Measurements from ENCODE around the gene EGR4. TPM values are rescaled to one million over a fixed set of nuclear protein-coding genes. Genes with fewer than 3 reads are reported as not detected.

Gene EGR4
- total and polyA plus RNA-seq, 8 donors, result 0.05 to 0.31 TPM; not detected in 6

GRCh38 chr2:73253400-73253799, 39.9 kb downstream of the EGR4 start:
- TF ChIP-seq CTCF (IDR thresholded peaks at IDR 0.05) (no peak), POLR2AphosphoS5 (IDR thresholded peaks at IDR 0.05) (no peak), EP300 (IDR thresholded peaks at IDR 0.05) (no peak), POLR2A (IDR thresholded peaks at IDR 0.05) (no peak)
- Histone ChIP-seq H3K27ac (no peak overlapping the region), H3K4me3 (no peak overlapping the region), H3K36me3 (peaks cover 48 to 71% (median 67%) of the 10 kb centered on the region in 4 donors), H3K9me3 (no peaks in the 10 kb centered on the region), H3K4me1 (no peaks in the 10 kb centered on the region), H3K27me3 (no peaks in the 10 kb centered on the region)
- intact Hi-C loops (cut with DNase I; ENCODE audit: low total_unique reads), result no loop called here
- DNase-seq, result no peak
- WGBS, 5 donors, result 53 to 69% (median 59%) methylated on average over 2 of the region's 2 CpGs

- Histone ChIP-seq H3K4me1 (no peaks in the 10 kb centered on the region), H3K4me3 (no peak overlapping the region), H3K27me3 (no peaks in the 10 kb centered on the region), H3K9me3 (no peaks in the 10 kb centered on the region), H3K36me3 (peaks cover 57 to 81% (median 77%) of the 10 kb centered on the region in 4 donors), H3K27ac (no peak overlapping the region)
- WGBS, 5 donors, result 88 to 92% (median 90%) methylated on average over 12 to 17 of the region's 17 CpGs
- no peak for DNase-seq
- intact Hi-C loops (cut with DNase I; ENCODE audit: low total_unique reads), result no loop called here
- TF ChIP-seq POLR2A (IDR thresholded peaks at IDR 0.05), result no peak
- TF ChIP-seq EP300 (IDR thresholded peaks at IDR 0.05), result no peak
- no peak for TF ChIP-seq POLR2AphosphoS5 (IDR thresholded peaks at IDR 0.05)
- TF ChIP-seq CTCF (IDR thresholded peaks at IDR 0.05), result no peak
Observed at GRCh38 chr2:73252238-73253027, 40.9 kb downstream of the EGR4 start.

DNA sequence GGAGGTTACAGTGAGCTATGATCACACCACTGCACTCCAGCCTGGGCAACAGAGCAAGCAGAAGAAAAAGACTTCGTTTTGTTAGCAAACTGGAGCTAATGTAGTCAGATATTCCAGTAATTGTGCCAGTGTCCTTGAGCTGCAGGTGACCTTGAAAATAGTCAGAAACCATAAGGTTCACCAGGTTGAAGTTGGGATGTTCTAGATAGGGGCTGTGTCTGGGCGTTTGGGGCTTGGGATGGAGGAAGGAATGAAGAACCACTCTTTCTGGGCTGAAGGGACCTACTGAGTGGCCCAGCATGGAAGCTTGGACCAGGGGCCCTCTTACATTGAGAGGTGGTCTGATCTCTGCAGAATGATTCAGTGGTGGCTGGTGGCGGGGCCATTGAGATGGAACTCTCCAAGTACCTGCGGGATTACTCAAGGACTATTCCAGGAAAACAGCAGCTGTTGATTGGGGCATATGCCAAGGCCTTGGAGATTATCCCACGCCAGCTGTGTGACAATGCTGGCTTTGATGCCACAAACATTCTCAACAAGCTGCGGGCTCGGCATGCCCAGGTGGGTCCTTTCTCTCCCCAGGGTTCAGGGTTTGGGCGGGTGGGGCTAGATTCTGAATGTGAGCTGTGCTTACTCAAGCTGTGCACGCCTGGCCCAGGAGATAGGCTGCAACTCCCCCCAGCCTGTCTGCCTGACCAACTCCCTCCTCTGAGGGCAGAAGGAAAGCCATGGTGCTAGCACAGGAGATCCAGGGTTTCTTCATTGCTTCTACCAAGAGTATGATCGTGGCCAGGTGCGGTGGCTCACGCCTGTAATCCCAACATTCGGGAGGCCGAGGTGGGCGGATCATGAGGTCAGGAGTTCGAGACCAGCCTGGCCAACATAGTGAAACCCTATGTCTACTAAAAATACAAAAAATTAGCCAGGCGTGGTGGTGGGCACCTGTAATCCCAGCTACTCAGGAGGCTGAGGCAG, 42.2 kb downstream of the EGR4 start:
- H3K9me3 ChIP-seq, result no peaks in the 10 kb centered on the region
- H3K27ac ChIP-seq, result no peak overlapping the region
- no peak overlapping the region for H3K4me3 ChIP-seq
- H3K27me3 ChIP-seq, result no peaks in the 10 kb centered on the region
- 88 to 93% (median 89%) methylated on average over 13 to 17 of the region's 17 CpGs for WGBS, 5 donors
- H3K4me1 ChIP-seq, result no peaks in the 10 kb centered on the region
- no peak for TF ChIP-seq POLR2A (IDR thresholded peaks at IDR 0.05)
- no peak for TF ChIP-seq EP300 (IDR thresholded peaks at IDR 0.05)
- no peak for TF ChIP-seq CTCF (IDR thresholded peaks at IDR 0.05)
- TF ChIP-seq POLR2AphosphoS5 (IDR thresholded peaks at IDR 0.05), result no peak
- no peak for DNase-seq
- peaks cover 70 to 93% (median 89%) of the 10 kb centered on the region in 4 donors for H3K36me3 ChIP-seq
- intact Hi-C loops (cut with DNase I; ENCODE audit: low total_unique reads), result no loop called here

- no peak overlapping the region for H3K4me3 ChIP-seq
- no peaks in the 10 kb centered on the region for H3K9me3 ChIP-seq
- no peak for DNase-seq
- H3K36me3 ChIP-seq, result peaks cover 85 to 100% (median 100%) of the 10 kb centered on the region in 4 donors
- intact Hi-C loops (cut with DNase I; ENCODE audit: low total_unique reads), result no loop called here
- no peaks in the 10 kb centered on the region for H3K27me3 ChIP-seq
- no peak for TF ChIP-seq POLR2AphosphoS5 (IDR thresholded peaks at IDR 0.05)
- H3K27ac ChIP-seq, result no peak overlapping the region
- 81 to 91% (median 86%) methylated on average over 9 of the region's 9 CpGs for WGBS, 5 donors
- no peaks in the 10 kb centered on the region for H3K4me1 ChIP-seq
Observed at GRCh38 chr2:73249636-73250035, 43.7 kb downstream of the EGR4 start.
